HG03039 (cell line): ENCODE data around the gene ABCC10.
"Not testable (repeated sequence)": the region's sequence is repeated elsewhere in the genome, so short reads cannot be mapped to it uniquely, and the experiment has no call there.

Source experiments
- ATAC-seq: cut with Tn5 transposase; IDR thresholded peaks from one replicate; pipeline ENCODE4 v1.9.1; 2021; ENCODE audit warnings: mild to moderate bottlenecking, moderate library complexity; ENCODE audit not compliant: unreplicated experiment

Gene ABCC10, protein sequence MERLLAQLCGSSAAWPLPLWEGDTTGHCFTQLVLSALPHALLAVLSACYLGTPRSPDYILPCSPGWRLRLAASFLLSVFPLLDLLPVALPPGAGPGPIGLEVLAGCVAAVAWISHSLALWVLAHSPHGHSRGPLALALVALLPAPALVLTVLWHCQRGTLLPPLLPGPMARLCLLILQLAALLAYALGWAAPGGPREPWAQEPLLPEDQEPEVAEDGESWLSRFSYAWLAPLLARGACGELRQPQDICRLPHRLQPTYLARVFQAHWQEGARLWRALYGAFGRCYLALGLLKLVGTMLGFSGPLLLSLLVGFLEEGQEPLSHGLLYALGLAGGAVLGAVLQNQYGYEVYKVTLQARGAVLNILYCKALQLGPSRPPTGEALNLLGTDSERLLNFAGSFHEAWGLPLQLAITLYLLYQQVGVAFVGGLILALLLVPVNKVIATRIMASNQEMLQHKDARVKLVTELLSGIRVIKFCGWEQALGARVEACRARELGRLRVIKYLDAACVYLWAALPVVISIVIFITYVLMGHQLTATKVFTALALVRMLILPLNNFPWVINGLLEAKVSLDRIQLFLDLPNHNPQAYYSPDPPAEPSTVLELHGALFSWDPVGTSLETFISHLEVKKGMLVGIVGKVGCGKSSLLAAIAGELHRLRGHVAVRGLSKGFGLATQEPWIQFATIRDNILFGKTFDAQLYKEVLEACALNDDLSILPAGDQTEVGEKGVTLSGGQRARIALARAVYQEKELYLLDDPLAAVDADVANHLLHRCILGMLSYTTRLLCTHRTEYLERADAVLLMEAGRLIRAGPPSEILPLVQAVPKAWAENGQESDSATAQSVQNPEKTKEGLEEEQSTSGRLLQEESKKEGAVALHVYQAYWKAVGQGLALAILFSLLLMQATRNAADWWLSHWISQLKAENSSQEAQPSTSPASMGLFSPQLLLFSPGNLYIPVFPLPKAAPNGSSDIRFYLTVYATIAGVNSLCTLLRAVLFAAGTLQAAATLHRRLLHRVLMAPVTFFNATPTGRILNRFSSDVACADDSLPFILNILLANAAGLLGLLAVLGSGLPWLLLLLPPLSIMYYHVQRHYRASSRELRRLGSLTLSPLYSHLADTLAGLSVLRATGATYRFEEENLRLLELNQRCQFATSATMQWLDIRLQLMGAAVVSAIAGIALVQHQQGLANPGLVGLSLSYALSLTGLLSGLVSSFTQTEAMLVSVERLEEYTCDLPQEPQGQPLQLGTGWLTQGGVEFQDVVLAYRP (N-terminal part only)

DNA sequence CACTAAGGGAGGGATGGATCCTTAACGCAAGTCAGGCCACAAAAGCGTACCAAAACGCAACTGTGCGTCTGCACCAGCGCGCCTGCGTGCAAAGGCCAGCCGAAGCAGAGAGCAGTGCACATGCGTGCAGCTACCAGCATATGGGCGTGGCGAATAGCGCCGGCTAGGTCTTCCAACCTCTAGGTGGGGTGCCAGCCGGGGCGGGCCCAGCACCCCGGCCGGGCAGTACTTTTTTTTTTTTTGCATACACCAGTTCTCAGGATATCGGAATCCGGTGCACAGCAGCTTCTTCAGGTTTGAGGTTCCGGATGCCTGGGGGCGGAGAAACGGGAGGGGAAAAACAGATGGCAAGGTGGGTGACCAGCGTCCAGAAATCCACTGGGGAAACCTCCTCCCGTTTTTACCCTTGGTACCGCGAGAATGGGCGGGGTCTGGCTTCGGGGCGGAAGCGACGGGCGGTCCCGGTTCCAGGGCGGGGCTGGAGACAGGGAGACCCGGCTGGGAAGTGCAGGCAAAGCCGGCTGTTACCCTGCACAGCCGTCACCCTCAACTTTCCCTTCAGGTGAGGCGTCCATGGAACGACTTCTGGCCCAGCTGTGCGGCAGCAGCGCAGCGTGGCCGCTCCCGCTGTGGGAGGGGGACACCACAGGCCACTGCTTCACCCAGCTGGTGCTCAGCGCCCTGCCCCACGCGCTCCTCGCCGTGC, at the start of gene ABCC10:
Gene ABCC10, plus strand, starts transcription at position 136 of the 706 bp plus-strand sequence. Its CDS starts 438 bp downstream, at position 574.
- ATAC-seq: peak; percentile 90

DNA sequence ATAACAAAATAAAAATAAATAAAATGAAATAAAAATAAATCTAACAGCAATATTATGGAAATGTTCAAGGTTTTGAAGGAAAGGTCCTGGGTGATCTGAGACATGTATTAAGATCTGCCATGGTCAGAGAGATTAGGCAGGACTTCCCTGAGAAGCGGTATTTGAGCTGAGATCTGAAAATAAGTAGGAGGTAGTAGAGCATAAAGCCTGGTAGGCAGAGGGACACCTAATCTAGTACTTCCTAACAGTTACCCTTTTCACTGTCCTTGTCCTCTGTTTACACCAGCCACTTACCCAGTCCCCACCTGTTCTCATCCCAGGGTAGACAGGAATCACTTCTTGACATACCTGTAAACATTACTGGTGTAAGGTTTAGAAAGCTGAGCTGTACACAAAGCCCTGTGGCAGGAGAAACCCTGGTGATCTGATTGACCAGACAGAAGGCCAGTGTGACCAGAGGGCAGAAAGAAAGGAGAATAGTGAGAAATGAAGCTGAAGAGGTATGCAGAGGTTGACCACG, 49.6 kb upstream of the ABCC10 start:
- no peak for ATAC-seq

DNA sequence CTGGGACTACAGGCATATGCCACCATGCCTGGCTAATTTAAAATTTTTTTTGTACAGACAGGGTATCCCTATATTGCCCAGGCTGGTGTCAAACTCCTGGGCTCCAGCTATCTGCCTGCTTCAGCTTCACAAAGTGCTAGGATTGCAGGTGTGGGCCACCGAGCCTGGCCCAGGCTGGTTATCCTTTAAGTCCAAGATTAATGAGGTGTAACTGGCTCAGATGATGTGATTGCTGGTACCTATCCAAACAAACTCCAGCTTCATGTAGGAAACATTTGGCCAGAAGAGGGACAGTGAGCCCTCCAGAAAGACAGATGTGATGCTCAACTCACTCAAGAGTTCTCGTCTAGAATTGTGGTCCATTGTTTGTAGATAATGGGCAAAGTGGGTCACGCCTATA, 48.7 kb upstream of the ABCC10 start:
- no peak for ATAC-seq

DNA sequence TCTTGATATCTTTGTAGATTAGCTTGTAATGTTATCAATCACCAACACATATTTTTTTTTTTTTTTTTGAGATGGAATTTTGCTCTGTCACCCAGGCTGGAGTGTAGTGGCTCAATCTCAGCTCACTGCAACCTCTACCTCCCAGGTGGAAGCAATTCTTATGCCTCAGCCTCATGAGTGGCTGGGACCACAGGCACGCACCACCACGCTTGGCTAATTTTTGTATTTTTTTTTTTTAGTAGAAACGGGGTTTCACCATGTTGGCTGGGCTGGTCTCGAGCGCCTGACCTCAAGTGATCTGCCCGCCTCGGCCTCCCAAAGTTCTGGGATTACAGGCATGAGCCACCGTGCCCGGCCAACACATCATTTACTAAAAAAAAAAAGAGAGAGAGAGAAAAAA, 46.5 kb upstream of the ABCC10 start:
- ATAC-seq: not testable (repeated sequence)

GRCh38 chr6:43383021-43383667, 44.2 kb upstream of the ABCC10 start:
- peak; percentile 19 for ATAC-seq

DNA sequence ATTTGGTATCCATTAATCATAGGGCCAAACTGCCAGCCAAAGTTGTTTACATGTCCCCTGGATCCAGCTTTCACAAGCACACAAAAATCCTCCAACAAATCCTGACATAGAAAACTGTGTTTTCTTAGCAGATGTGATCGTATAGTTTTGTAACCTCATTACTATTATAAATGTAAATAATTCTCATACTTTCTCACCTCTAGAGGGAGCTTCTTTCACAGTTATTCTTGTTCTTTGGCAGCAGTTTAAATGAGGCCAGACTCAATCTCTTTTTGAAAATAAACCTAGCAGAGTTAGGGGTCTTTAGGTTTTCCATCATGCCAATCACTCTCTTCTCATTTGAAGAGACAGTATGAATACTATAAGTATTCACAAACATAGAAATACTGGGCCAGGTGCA, 40.8 kb upstream of the ABCC10 start:
- ATAC-seq: no peak

GRCh38 chr6:43389730-43390295, 37.5 kb upstream of the ABCC10 start:
- no peak for ATAC-seq

- ATAC-seq: not testable (repeated sequence)
These were observed 36.4 kb upstream of the ABCC10 start for GRCh38 chr6:43390753-43391439.

DNA sequence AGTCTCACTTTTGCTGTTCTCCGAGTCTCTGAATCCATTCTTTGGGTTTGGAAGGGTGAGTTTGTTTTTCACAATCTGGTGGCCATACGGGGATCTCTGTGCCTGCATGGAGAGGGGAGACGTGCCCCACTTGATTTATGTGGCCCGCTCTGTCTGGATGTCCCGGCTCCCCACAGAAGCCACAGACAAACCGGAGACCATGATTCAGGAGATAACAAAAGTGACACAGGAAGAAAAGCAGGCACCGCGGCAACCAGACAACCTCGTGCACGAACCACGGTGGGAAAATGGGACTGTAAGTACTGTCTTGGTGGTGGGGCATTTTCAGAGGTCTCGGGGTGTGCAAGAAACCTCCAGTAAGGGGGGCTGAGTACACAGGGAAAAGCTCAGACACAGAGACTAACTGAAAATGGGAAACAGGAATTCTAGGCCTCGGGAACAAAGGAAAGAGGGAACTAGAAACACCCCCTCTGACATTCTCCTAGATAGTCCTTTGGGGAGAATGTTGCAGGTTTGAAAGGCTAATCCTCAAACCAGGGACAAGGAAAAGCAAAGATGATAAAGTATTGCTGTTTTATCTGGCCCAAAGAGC, 35.8 kb upstream of the ABCC10 start:
- ATAC-seq: no peak

DNA sequence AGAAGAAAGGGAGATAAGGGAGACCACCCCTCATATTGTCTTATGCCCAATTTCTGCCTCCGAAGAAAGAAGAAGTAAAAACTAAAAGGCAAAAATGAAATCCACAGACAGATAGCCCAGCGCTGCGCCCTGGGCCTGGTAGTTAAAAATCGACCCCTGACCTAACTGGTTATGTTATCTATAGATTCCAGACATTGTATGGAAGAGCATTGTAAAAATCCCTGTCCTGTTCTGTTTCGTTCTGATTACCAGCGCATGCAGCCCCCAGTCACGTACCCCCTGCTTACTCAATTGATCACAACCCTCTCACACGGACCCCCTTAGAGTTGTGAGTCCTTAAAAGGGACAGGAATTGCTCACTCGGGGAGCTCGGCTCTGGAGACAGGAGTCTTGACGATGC, 34.2 kb upstream of the ABCC10 start:
- ATAC-seq: not testable (repeated sequence)

- ATAC-seq: no peak
These were observed 33.7 kb upstream of the ABCC10 start for GRCh38 chr6:43393602-43394001.

DNA sequence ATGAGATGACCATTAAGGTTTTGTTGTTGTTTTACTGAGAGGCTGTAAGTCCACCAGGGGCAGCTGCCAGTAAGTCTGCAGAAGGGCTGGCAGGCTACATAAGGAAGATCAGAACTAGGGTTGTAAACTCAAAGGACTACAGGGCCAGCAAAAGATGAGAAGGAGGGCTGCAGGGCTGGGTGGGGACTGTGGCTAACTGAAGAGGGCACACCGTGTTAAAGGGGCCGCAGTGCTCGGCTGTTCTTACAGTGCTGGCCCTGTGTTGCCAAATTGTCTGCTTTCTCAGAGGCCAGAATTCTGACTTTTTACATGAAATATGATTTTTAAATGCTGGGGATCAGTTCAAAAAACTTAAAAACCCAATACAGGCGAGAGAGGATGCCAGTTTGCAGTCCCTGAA, 32.4 kb upstream of the ABCC10 start:
- ATAC-seq: no peak

DNA sequence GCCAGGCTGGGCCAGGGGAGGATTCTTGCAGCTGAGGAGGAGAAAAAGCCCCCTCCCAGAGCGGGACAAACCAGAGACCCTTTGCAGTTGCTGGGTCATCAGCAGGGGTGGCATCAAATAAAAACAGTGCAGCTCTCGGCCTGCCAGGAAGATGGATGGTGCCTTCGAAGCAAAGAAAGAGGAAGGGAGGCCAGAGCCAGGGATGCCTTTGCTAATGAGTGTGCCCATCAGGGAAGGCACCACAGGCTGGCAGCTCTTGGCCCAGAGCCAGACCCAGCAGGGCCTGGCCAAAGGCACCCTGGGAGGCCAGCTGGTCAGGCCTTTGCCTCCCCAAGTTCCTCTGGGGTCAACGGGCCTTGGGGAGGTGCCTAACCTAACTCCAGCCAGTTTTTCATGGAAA, 31.6 kb upstream of the ABCC10 start:
- ATAC-seq: no peak

DNA sequence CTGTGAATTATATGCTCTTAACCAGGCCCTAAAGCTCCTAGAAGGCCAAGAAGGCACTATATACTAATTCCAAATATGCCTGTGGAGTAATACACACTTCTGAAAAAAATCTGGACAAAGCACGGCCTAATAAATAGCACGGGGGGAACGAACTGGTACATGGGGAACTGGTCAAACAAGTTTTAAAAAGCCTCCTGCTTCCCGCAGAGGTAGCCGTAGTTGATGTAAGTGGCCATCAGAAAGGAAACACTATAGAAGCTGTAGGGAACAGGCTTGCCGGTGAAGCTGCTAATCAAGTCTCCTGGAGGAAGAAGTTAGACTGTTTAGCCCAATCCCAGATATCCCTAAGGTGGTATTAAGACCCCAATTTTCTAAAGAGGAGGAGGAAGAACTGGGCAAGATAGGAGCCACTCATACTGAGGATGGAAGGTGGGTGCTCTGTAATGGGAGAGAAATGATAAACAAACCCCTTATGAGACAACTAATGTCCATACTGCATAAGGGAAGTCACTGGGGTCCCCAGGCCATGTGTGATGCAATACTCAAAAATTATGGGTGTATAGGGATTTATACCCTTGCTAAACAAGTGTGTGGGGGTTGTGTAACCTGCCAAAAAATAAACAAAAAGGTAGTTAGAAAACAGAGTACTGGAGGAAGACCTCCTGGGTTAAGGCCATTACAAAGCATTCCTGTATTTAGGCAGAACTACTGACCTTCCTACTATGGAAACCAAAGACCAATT, 30.8 kb upstream of the ABCC10 start:
- no peak for ATAC-seq

- ATAC-seq: no peak
These were observed 27.3 kb upstream of the ABCC10 start for GRCh38 chr6:43399932-43400487.

GRCh38 chr6:43401730-43402129, 25.6 kb upstream of the ABCC10 start:
- ATAC-seq: no peak

DNA sequence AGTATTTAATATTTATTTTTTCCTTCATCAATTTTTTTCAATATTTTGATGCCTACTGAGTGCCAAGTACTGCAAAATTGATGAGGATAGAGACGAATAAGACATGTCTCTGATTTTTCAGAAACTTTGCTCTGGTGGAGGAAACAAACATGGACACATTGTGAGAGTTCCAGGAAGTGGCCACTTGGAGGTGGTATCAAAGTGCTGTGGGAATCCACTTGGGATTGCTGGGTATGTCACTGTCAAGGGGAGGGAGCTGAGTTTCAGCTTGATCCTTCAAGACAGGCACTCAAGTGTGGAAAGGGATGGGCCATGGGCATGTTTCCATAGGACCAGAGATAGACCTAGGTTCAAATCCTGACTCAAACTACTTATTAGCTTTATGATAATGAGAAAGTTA, 24.5 kb upstream of the ABCC10 start:
- ATAC-seq: no peak
